H1 (cell line): ENCODE measurements around the gene PTTG1IP.

Experiments
- BRCA1 ChIP-seq: IDR thresholded peaks from 2 replicates; pipeline ENCODE4 v1.6.1; 2012; ENCODE audit warnings: low read depth, low read length, improper control_type of control experiment
- CREB1 ChIP-seq: IDR thresholded peaks from 2 replicates; pipeline ENCODE4 v1.6.1; 2012; ENCODE audit warnings: inconsistent platforms
- CTCF ChIP-seq, 3 experiments: IDR thresholded peaks; 1 replicate in 2 of 3; 2 replicates in 1 of 3; pipeline versions ENCODE4 v1.5.1 to v1.6.1; 2011; ENCODE audit warnings: low read length in 3 of 3, mild to moderate bottlenecking in 3 of 3, inconsistent platforms in 2 of 3, low read depth in 1 of 3, moderate library complexity in 1 of 3; ENCODE audit not compliant: insufficient read depth in 1 of 3; ENCODE audit errors: control extremely low read depth in 1 of 3
- E2F6 ChIP-seq: IDR thresholded peaks from 2 replicates; pipeline ENCODE4 v1.6.1; 2012; ENCODE audit warnings: inconsistent platforms
- FOSL1 ChIP-seq: IDR thresholded peaks from 2 replicates; pipeline ENCODE4 v1.6.1; 2011; ENCODE audit warnings: mild to moderate bottlenecking, low read depth, low read length, moderate library complexity; ENCODE audit not compliant: insufficient read depth
- POLR2AphosphoS5 ChIP-seq: IDR thresholded peaks from 2 replicates; pipeline ENCODE4 v1.6.1; 2011; ENCODE audit warnings: low read depth, low read length
- RAD21 ChIP-seq, 2 experiments: IDR thresholded peaks in 1 of 2; conservative IDR thresholded peaks in 1 of 2; 2 replicates each; pipeline ENCODE4 v1.6.1; 2011; ENCODE audit warnings: low read depth in 2 of 2, low read length in 2 of 2, improper control_type of control experiment in 1 of 2, inconsistent platforms in 1 of 2, mild to moderate bottlenecking in 1 of 2, moderate library complexity in 1 of 2
- RFX5 ChIP-seq: IDR thresholded peaks from 2 replicates; pipeline ENCODE4 v1.6.1; 2011; ENCODE audit warnings: low read depth, low read length, improper control_type of control experiment, borderline replicate concordance
- RXRA ChIP-seq: IDR thresholded peaks from 2 replicates; pipeline ENCODE4 v1.6.1; 2011; ENCODE audit warnings: low read depth, mild to moderate bottlenecking, low read length, moderate library complexity; ENCODE audit not compliant: insufficient read depth
- SIN3A ChIP-seq, 2 experiments: IDR thresholded peaks in 1 of 2; conservative IDR thresholded peaks in 1 of 2; 2 replicates each; pipeline ENCODE4 v1.6.1; 2011 to 2012; ENCODE audit warnings: low read length in 2 of 2, improper control_type of control experiment in 1 of 2, low read depth in 1 of 2, mild to moderate bottlenecking in 1 of 2
- SIRT6 ChIP-seq: IDR thresholded peaks from one replicate; pipeline ENCODE4 v1.7.1; 2012; ENCODE audit warnings: low read length, inconsistent platforms
- TAF1 ChIP-seq: IDR thresholded peaks from 2 replicates; pipeline ENCODE4 v1.6.1; 2011; ENCODE audit warnings: mild to moderate bottlenecking, low read depth, low read length
- TCF12 ChIP-seq: IDR thresholded peaks from 2 replicates; pipeline ENCODE4 v1.6.1; 2011; ENCODE audit warnings: low read depth, mild to moderate bottlenecking, low read length
- TF ChIP-seq, protein P1 (sequence below): IDR thresholded peaks from 2 replicates; pipeline ENCODE4 v1.6.1; 2011; ENCODE audit warnings: low read depth, mild to moderate bottlenecking, low read length; ENCODE audit not compliant: insufficient read depth

- TF ChIP-seq CTCF (IDR thresholded peaks at IDR 0.05; ENCODE audit: control extremely low read depth in 1 of 3, insufficient read depth in 1 of 3, low read depth in 1 of 3, low read length in 3 of 3) (no peak), E2F6 (no peak), POLR2AphosphoS5 (no peak), RXRA (no peak), SIRT6 (no peak), TAF1 (no peak), RFX5 (no peak), SIN3A (conservative IDR thresholded peaks at IDR 0.05 in 1 of 2, IDR thresholded peaks at IDR 0.05 in 1 of 2; ENCODE audit: low read depth in 1 of 2, low read length in 2 of 2) (no peak), BRCA1 (no peak), TCF12 (no peak), RAD21 (IDR thresholded peaks at IDR 0.05 in 1 of 2, conservative IDR thresholded peaks at IDR 0.05 in 1 of 2; ENCODE audit: low read depth in 2 of 2, low read length in 2 of 2) (no peak), CREB1 (no peak), FOSL1 (no peak)
- TF ChIP-seq, protein P1, sequence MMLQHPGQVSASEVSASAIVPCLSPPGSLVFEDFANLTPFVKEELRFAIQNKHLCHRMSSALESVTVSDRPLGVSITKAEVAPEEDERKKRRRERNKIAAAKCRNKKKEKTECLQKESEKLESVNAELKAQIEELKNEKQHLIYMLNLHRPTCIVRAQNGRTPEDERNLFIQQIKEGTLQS, result no peak
Observed at GRCh38 chr21:44872323-44872648, 1.2 kb downstream of the PTTG1IP start.
